DMS153 treated with DMSO at 0.1 percent for 48 hours (cell line): Measurements from ENCODE around the gene KRCC1.

Experiments
- DNase-seq: peaks from one replicate; lab custom pipeline; 2025; ENCODE audit not compliant: unreplicated experiment; lab: John Stamatoyannopoulos, UW

Gene KRCC1

DNA sequence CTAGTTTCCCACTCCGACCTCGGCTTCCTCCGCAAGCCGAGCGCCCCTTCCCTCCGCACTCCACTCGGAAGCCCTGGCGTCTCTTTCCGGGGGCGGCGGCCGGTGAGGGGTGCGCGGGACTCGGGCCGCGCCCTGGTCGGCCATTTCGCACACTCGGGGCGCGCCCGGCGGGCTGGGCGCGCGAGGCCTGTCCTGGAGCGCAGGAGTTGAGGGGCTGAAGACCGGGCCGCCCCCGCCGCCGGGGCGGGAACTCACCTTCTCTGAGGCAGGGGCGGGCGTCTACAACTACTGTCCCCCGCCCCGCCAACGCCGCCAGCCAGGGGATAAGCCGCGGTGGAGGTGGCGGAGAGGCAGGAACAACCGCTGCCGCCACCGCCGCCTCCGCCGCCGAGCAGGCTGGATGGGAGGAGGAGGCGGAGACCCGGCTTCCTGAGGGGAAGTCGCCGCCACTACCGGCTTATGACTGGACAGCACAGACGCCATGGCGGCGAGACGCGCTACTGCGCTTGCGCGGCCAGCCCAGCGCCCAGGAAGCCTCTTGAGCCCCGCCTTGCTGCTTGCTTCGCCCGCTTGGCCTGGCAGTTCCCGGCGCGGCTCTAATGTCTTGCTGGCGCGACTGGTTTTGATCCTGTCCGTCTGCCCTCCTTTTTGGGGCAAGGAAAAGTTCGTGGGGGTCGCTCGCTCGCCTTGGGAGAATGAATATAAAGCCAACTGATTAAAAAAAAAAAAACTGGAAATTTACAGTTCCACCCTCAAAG is at the start of gene KRCC1:
Gene KRCC1, minus strand, starts transcription at position 413 of the 758 bp plus-strand sequence. CDS start 27,220 bp downstream, outside the sequence.
- peak; percentile 88 for DNase-seq

- no peak for DNase-seq
Measured at GRCh38 chr2:88100489-88100858, 44.9 kb upstream of the KRCC1 start.

GRCh38 chr2:88099798-88100488 is 44.4 kb upstream of the KRCC1 start:
- DNase-seq, result no peak

GRCh38 chr2:88098558-88098900 is 42.9 kb upstream of the KRCC1 start:
- no peak for DNase-seq

- no peak for DNase-seq
Measured at GRCh38 chr2:88097891-88098557, 42.4 kb upstream of the KRCC1 start.

- DNase-seq, result no peak
Measured at GRCh38 chr2:88097192-88097591, 41.6 kb upstream of the KRCC1 start.

DNA sequence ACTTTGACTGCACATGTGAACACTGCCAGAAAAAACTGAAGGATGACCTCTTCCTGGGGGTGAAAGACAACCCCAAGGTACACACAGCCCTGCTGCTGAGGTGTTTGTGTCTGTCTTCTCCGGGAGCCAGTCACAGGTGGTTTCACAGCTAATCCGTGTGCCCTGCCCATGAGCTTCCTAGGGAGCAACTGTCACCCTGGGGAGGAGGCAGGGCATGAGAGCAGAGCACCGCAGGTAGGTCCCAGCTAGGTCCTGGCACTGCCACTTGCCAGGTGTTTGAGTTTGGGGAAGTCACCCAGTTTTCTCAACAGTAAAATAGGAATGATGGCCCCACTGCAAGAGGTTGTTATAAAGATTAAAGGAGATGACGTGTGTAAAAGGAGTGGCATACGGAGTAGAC is 41.1 kb upstream of the KRCC1 start:
- DNase-seq, result no peak

DNA sequence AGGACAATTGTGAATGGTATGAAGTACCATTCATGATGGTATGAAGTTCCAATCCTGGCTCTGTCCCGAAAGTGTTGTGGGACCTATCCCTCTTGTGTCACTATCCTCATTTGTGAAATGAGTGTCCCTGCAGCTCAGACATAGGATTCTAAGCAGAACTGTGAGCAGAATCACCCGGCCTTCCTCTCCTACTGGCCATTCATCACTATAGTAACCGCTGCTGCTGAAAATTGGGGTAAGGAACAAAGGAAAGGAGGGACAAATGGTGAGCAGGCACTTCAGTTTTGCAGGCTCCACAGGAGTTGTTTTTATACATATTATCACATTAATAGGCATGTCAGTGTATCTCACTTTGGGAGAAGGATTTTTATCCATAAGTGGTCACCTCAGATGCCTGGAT is 39.4 kb upstream of the KRCC1 start:
- no peak for DNase-seq

GRCh38 chr2:88092773-88093172 is 37.2 kb upstream of the KRCC1 start:
- DNase-seq, result no peak

GRCh38 chr2:88091943-88092342 is 36.4 kb upstream of the KRCC1 start:
- no peak for DNase-seq

- DNase-seq, result no peak
Measured at GRCh38 chr2:88090446-88091283, 35.1 kb upstream of the KRCC1 start.

DNA sequence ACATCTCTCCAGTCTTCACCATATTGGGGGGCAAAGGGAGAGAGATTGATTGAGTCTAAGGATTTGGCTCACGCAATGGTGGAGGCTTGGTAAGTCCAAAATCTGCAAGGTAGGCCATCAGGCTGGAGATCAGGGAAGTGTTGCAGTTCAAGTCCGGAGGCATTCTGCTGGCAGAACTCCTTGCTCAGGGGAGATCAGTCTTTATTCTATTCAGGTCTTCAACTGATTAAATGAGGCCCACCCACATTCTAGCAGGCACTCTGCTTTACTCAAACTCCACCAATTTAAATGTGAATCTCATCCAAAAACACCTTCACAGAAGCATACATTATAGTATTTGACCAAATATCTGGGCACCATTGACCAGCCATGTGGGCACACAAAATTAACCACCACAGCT is 33.4 kb upstream of the KRCC1 start:
- no peak for DNase-seq

DNA sequence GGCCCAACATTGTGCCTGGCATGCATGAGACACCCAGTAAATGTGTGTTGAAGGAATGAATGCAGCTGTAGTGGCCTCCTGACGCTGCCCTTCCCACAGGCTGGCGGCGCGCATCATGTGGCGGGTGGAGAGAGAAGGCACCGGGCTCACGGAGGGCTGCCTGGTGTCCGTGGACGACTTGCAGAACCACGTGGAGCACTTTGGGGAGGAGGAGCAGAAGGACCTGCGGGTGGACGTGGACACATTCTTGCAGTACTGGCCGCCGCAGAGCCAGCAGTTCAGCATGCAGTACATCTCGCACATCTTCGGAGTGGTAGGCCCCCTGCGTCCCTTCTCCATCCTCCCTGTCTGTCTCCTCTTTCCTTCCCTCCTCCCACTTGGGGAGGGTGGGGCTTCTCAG is 32.2 kb upstream of the KRCC1 start:
- DNase-seq, result no peak

DNA sequence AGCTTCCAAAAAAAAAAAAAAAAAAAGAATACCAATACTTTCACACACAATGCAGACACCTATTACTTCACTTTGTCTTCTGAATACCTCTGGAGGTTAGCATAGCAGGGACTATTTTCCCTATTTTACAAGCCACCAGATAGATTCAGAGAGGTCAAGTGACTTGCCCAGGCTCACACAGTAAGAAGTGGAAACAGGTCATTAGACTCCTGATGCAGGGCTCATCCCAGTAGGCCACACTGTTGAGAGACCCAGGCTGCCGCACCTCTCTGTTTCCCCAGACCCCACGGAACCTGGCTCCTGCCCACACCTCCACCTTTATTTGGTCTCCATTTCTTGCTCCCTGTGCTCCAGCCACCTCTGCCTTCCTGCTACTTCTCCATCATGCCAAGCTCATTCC is 31.5 kb upstream of the KRCC1 start:
- DNase-seq, result no peak

- DNase-seq, result no peak
Measured at GRCh38 chr2:88086401-88086800, 30.8 kb upstream of the KRCC1 start.

DNA sequence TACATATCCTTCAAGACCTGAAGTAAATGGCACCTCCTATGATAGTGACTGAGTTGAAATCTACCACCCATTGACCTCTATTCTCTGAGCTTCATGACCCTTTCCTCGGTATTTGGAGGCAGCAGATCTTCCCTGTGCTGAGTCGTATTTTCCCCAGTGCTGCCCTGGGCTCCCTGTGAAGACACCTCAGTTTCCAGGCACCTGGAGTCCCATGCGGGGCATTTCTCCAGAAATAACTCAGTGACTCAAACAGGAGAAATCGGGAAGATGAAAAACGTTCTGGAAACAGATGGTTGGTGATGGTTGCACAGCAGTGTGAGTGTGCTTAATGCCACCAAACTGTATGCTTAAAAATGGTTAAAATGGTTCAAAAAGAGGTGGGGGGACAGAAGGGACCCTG is 30.0 kb upstream of the KRCC1 start:
- DNase-seq, result no peak

DNA sequence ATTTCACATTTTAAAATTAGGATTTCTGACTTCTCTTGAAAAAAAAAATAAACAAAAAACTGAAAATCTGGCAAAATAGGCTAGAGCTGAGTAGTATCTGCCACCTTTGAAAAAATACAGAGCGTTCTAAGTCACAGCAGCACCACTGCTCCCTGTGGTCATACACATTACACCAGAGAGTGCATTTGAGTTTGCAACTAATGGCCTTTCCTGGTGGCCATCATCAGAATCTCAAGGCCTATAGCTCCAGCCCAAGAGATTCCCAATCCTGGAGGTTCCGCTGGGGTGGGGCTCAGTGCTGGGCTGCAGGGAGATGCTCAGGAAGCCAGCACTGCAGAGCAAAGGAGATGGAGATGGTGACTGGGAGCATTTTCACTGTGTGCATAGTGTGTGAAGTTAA is 29.5 kb upstream of the KRCC1 start:
- no peak for DNase-seq

- DNase-seq, result no peak
Measured at GRCh38 chr2:88082781-88083180, 27.2 kb upstream of the KRCC1 start.

DNA sequence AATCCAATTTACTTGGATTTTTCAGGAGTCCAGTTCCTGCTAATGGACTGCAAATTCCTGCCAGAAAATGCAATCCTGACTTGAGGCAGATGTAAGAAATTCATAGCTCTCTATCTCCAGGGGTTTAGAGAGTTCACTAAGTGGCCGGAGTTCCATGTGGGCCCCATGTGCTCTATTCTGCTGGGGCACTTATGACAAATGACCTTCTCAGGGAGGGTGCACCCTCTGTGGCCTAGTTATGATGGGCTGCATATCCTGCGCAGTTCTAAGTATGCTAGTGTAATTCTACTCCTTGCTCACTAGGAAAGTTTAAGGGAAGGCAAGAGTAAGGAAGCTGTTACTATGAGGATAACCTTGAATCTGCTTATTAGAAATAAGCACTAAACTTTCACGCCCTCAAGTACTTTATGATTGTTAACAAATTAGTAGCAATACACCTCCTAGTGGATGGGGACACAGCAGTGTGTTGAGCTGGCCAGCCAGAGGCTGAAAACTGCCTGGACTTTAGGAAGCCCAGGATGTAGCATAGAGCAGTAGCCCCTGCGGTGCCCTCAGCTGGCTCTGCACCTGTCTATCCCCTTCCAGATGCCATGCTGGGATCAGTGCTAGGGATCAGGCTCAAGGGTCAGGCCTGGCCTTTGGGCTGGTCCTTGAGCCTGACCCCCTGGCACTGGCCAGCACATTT is 26.5 kb upstream of the KRCC1 start:
- DNase-seq, result no peak

- no peak for DNase-seq
Measured at GRCh38 chr2:88080545-88080944, 25.0 kb upstream of the KRCC1 start.

DNA sequence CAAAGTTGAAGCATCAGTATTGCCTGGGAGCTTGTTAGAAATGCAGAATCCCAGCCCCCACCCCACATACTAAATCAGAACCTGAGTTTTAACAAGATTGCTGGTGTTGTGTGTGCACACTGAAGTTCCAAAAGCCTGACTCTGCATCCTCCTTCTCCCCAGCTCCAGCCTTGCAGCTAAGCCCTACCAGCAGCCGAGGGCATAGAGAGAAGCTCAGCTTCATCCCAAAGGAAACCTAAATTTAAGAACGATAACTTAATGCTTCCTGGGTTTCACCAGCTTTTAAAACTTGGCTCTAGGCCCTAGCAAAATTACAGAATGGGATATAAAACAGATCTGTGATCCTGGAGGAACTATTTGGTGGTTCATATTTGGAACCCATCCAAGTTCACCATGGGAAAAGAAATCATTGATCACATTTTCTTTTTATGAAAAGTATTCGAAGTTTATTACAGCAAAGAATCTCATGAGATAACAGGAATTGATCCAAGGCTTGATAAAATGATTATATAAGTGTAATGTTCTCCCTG is 23.1 kb upstream of the KRCC1 start:
- DNase-seq, result no peak
